Stimulated activated CD4-positive, alpha-beta T cell treated with anti-CD3 and anti-CD28 coated beads, Interleukin-2, amount 100 ng/mL, for 24 hours (primary cell): ENCODE results near the gene NAGS.
"Not testable (repeated sequence)": the region's sequence is repeated elsewhere in the genome, so short reads cannot be mapped to it uniquely, and the experiment has no call there.

Experiments
- DNase-seq, 2 donors: peaks; one replicate each; pipeline ENCODE4 v3.0.0-alpha.2; 2020

Gene NAGS

GRCh38 chr17:43986225-43986981 lies 18.0 kb upstream of the NAGS start:
- DNase-seq: no peak

GRCh38 chr17:43987131-43988021 lies 17.0 kb upstream of the NAGS start:
- DNase-seq: no peak

GRCh38 chr17:43988301-43988700 lies 16.1 kb upstream of the NAGS start:
- DNase-seq: no peak

GRCh38 chr17:43992641-43993040 lies 11.8 kb upstream of the NAGS start:
- no peak for DNase-seq

- peak; percentile 74 to 80 for DNase-seq
Observed at GRCh38 chr17:43994272-43995149, 9.9 kb upstream of the NAGS start.

GRCh38 chr17:43995150-43995471 lies 9.3 kb upstream of the NAGS start:
- no peak for DNase-seq

GRCh38 chr17:43997180-43997579 lies 7.2 kb upstream of the NAGS start:
- not testable (repeated sequence) for DNase-seq

- DNase-seq: no peak
Observed at GRCh38 chr17:43998552-43998951, 5.9 kb upstream of the NAGS start.

- DNase-seq: no peak
Observed at GRCh38 chr17:43999024-43999423, 5.4 kb upstream of the NAGS start.

GRCh38 chr17:44000141-44000860 lies 4.1 kb upstream of the NAGS start:
- no peak for DNase-seq

GRCh38 chr17:44000871-44001460 lies 3.5 kb upstream of the NAGS start:
- no peak for DNase-seq

GRCh38 chr17:44001461-44001920 lies 2.9 kb upstream of the NAGS start:
- DNase-seq: no peak

- DNase-seq: no peak
Observed at GRCh38 chr17:44002141-44002848, 2.1 kb upstream of the NAGS start.

- DNase-seq: peak; percentile 27 to 32
Observed at GRCh38 chr17:44004761-44005526, 522 bp downstream of the NAGS start.

GRCh38 chr17:44005527-44006271 lies 1.3 kb downstream of the NAGS start:
- DNase-seq: peak; percentile 29 to 44

- no peak for DNase-seq
Observed at GRCh38 chr17:44006272-44006597, 1.8 kb downstream of the NAGS start.

GRCh38 chr17:44006598-44007345 lies 2.4 kb downstream of the NAGS start:
- DNase-seq: peak; percentile 99 to 100

- no peak for DNase-seq
Observed at GRCh38 chr17:44007346-44008204, 3.2 kb downstream of the NAGS start.
